ENCODE measurements around the gene PSMA1.

DNA sequence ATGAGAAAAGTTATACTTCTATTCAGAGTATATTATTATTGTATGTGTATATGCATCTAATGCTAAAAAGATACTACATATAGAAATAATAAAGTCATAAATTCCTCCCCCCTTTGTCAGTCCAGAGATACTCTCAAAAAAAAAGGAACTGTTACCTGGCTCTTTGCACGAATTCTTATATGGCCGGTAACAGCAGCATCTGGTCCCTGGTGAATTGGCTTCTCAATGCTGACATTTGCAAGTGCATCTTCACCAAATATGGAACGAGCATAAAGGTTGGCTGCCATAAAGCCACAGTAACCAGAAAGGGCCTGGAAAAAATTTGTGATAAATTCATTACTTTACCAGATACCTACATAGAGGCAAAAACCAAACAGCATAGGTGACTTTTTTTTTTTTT lies 61.8 kb downstream of the PSMA1 start:
- TF ChIP-seq, protein P1, sequence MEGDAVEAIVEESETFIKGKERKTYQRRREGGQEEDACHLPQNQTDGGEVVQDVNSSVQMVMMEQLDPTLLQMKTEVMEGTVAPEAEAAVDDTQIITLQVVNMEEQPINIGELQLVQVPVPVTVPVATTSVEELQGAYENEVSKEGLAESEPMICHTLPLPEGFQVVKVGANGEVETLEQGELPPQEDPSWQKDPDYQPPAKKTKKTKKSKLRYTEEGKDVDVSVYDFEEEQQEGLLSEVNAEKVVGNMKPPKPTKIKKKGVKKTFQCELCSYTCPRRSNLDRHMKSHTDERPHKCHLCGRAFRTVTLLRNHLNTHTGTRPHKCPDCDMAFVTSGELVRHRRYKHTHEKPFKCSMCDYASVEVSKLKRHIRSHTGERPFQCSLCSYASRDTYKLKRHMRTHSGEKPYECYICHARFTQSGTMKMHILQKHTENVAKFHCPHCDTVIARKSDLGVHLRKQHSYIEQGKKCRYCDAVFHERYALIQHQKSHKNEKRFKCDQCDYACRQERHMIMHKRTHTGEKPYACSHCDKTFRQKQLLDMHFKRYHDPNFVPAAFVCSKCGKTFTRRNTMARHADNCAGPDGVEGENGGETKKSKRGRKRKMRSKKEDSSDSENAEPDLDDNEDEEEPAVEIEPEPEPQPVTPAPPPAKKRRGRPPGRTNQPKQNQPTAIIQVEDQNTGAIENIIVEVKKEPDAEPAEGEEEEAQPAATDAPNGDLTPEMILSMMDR (conservative IDR thresholded peaks at IDR 0.05 in 1 of 2, IDR thresholded peaks at IDR 0.05 in 1 of 2; ENCODE audit: low read depth in 1 of 2, low read length in 2 of 2) = no peak
- no peak for TF ChIP-seq EZH2 (IDR thresholded peaks at IDR 0.05; ENCODE audit: low read length, missing control alignments)

Measured in fibroblast of lung (primary cell).